ENCODE measurements around the gene IL20RA.
"Not testable (repeated sequence)": the region's sequence is repeated elsewhere in the genome, so short reads cannot be mapped to it uniquely, and the experiment has no call there.

IL20RA gene

GRCh38 chr6:137006056-137006455, 38.7 kb downstream of the IL20RA start:
- no peak for DNase-seq (ENCODE audit: low read depth)

GRCh38 chr6:137005073-137005472, 39.7 kb downstream of the IL20RA start:
- no peak for DNase-seq (ENCODE audit: low read depth)

GRCh38 chr6:137002505-137002904, 42.3 kb downstream of the IL20RA start:
- no peak for DNase-seq (ENCODE audit: low read depth)

GRCh38 chr6:137001977-137002302, 42.8 kb downstream of the IL20RA start:
- DNase-seq (ENCODE audit: low read depth): no peak

- no peak for DNase-seq (ENCODE audit: low read depth)
These were observed 43.3 kb downstream of the IL20RA start for GRCh38 chr6:137001299-137001976.

GRCh38 chr6:137000825-137001224, 43.9 kb downstream of the IL20RA start:
- DNase-seq (ENCODE audit: low read depth): no peak

GRCh38 chr6:136995521-136995920, 49.2 kb downstream of the IL20RA start:
- no peak for DNase-seq (ENCODE audit: low read depth)

GRCh38 chr6:136994782-136995181, 50.0 kb downstream of the IL20RA start:
- DNase-seq (ENCODE audit: low read depth): no peak

GRCh38 chr6:136992113-136992512, 52.7 kb downstream of the IL20RA start:
- DNase-seq (ENCODE audit: low read depth): no peak

GRCh38 chr6:136991646-136992045, 53.1 kb downstream of the IL20RA start:
- DNase-seq (ENCODE audit: low read depth): no peak

GRCh38 chr6:136990754-136991153, 54.0 kb downstream of the IL20RA start:
- no peak for DNase-seq (ENCODE audit: low read depth)

- DNase-seq (ENCODE audit: low read depth): no peak
These were observed 54.6 kb downstream of the IL20RA start for GRCh38 chr6:136990242-136990578.

GRCh38 chr6:136989571-136990241, 55.1 kb downstream of the IL20RA start:
- no peak for DNase-seq (ENCODE audit: low read depth)

GRCh38 chr6:136987526-136987925, 57.2 kb downstream of the IL20RA start:
- DNase-seq (ENCODE audit: low read depth): no peak

- DNase-seq (ENCODE audit: low read depth): no peak
These were observed 59.3 kb downstream of the IL20RA start for GRCh38 chr6:136985502-136985901.

GRCh38 chr6:136984578-136984977, 60.2 kb downstream of the IL20RA start:
- DNase-seq (ENCODE audit: low read depth): no peak

- no peak for DNase-seq (ENCODE audit: low read depth)
These were observed 61.1 kb downstream of the IL20RA start for GRCh38 chr6:136983687-136984086.

GRCh38 chr6:136982928-136983327, 61.8 kb downstream of the IL20RA start:
- DNase-seq (ENCODE audit: low read depth): no peak

GRCh38 chr6:136980070-136980469, 64.7 kb downstream of the IL20RA start:
- no peak for DNase-seq (ENCODE audit: low read depth)

GRCh38 chr6:136979206-136979605, 65.6 kb downstream of the IL20RA start:
- DNase-seq (ENCODE audit: low read depth): no peak

GRCh38 chr6:136977075-136977474, 67.7 kb downstream of the IL20RA start:
- no peak for DNase-seq (ENCODE audit: low read depth)

GRCh38 chr6:136975089-136975715, 69.6 kb downstream of the IL20RA start:
- no peak for DNase-seq (ENCODE audit: low read depth)

GRCh38 chr6:136973781-136974180, 71.0 kb downstream of the IL20RA start:
- DNase-seq (ENCODE audit: low read depth): not testable (repeated sequence)

GRCh38 chr6:136971609-136972008, 73.2 kb downstream of the IL20RA start:
- no peak for DNase-seq (ENCODE audit: low read depth)

Measured in HS-27A (cell line).